T-cell (primary cell): ENCODE measurements around the gene FOXJ3. TPM values are rescaled to one million over a fixed set of nuclear protein-coding genes. Genes with fewer than 3 reads are reported as not detected.

ENCODE experiments used
- ATAC-seq, 4 experiments: fragments of 200-7000 bp in 3 of 4; fragments of 150-1000 bp in 1 of 4; cut with Tn5 transposase; replicated peaks in 1 of 4; 1 replicate in 3 of 4; 2 replicates in 1 of 4; pipeline ENCODE4 v1.10.0; 2021; ENCODE audit warnings: moderate library complexity in 3 of 4, mild to moderate bottlenecking in 2 of 4, moderate number of reproducible peaks in 1 of 4
- CTCF ChIA-PET, 2 donors: fragments of 300-600 bp; sonication (Branson Sonifier 250); formaldehyde crosslinking; loops; one replicate each; lab custom pipeline; 2022; ENCODE audit warnings: antibody characterized with exemption in 2 of 2; lab: Charles Lee
- POLR2A ChIA-PET, 2 donors: fragments of 300-600 bp; sonication (Branson Sonifier 250); formaldehyde crosslinking; loops; one replicate each; lab custom pipeline; 2022; ENCODE audit warnings: antibody characterized with exemption in 2 of 2; lab: Charles Lee
- DNase-seq, 35 experiments: peaks; one replicate each; pipeline versions ENCODE4 v3.0.0 to v3.0.0-alpha.2; 2013 to 2023
- H3K27ac ChIP-seq: one replicate; pipeline ENCODE4 v1.5.1; 2013; ENCODE audit warnings: low read length
- H3K27me3 ChIP-seq, 2 experiments: replicated peaks in 1 of 2; 1 replicate in 1 of 2; 2 replicates in 1 of 2; pipeline versions ENCODE4 v1.6.1 to v1.7.0; 2013; ENCODE audit warnings: low read length in 1 of 2, mixed read lengths in 1 of 2; ENCODE audit not compliant: control insufficient read depth in 2 of 2, insufficient read depth in 2 of 2; ENCODE audit errors: extremely low read depth in 1 of 2
- H3K36me3 ChIP-seq, 2 donors: 1 replicate in 1 of 2; 2 replicates in 1 of 2; pipeline versions ENCODE4 v1.6.1 to v1.7.0; 2013; ENCODE audit warnings: low read length in 1 of 2; ENCODE audit not compliant: control insufficient read depth in 2 of 2, insufficient read depth in 1 of 2; ENCODE audit errors: extremely low read depth in 1 of 2
- H3K4me1 ChIP-seq, 2 experiments: 1 replicate in 1 of 2; 2 replicates in 1 of 2; pipeline versions ENCODE4 v1.6.1 to v1.7.0; 2013; ENCODE audit warnings: low read length in 2 of 2, mixed read lengths in 1 of 2; ENCODE audit not compliant: insufficient read depth in 2 of 2, control insufficient read depth in 1 of 2; ENCODE audit errors: extremely low read depth in 1 of 2
- H3K4me3 ChIP-seq, 2 donors: 1 replicate in 1 of 2; 2 replicates in 1 of 2; pipeline versions ENCODE4 v1.5.1 to v1.7.0; 2013; ENCODE audit warnings: mild to moderate bottlenecking in 2 of 2, low read length in 1 of 2, moderate library complexity in 1 of 2; ENCODE audit not compliant: control insufficient read depth in 1 of 2; ENCODE audit errors: extremely low read depth in 1 of 2
- H3K9me3 ChIP-seq: 2 replicates; pipeline ENCODE4 v1.7.0; 2013
- H3K27ac Mint-ChIP-seq, 2 donors: one replicate each; pipeline ENCODE4 v1.8.0; 2020 to 2021; ENCODE audit warnings: mild to moderate bottlenecking in 2 of 2, mixed read lengths in 2 of 2
- H3K27me3 Mint-ChIP-seq, 2 donors: one replicate each; pipeline ENCODE4 v1.8.0; 2021 to 2022; ENCODE audit warnings: mixed read lengths in 2 of 2
- H3K36me3 Mint-ChIP-seq: one replicate; pipeline ENCODE4 v1.8.0; 2021; ENCODE audit warnings: mixed read lengths
- H3K4me1 Mint-ChIP-seq, 3 donors: one replicate each; pipeline ENCODE4 v1.8.0; 2020 to 2022; ENCODE audit warnings: mixed read lengths in 3 of 3, mild to moderate bottlenecking in 1 of 3
- H3K4me3 Mint-ChIP-seq, 3 donors: one replicate each; pipeline ENCODE4 v1.8.0; 2020 to 2022; ENCODE audit warnings: mild to moderate bottlenecking in 3 of 3, mixed read lengths in 3 of 3, moderate library complexity in 3 of 3
- H3K9me3 Mint-ChIP-seq, 3 donors: one replicate each; pipeline ENCODE4 v1.8.0; 2020 to 2022; ENCODE audit warnings: mixed read lengths in 3 of 3
- WGBS: methylation state at CpG from one replicate; pipeline ENCODE4 v1.1.5; 2013; ENCODE audit warnings: missing lambda C conversion rate; ENCODE audit not compliant: insufficient coverage; 5-methylcytosine and 5-hydroxymethylcytosine counted together
- total RNA-seq, 35 experiments: library from RNA in 6 of 35; stranded (reverse) in 6 of 35; fragments of 120-200 nt in 1 of 35; gene quantifications; one replicate each; pipeline versions ENCODE4 v1.2.1 to v1.2.4 and lab custom pipeline; 2013 to 2026

The FOXJ3 gene
- total RNA-seq, 5 donors from 2014 or later (not counting 1 experiment from before 2014, with no cell fraction given), result 71.4 to 87.7 (median 77.8) TPM

- peaks cover 0 to 5% of the 10 kb centered on the region in 2 experiments for H3K27me3 ChIP-seq
- no peak overlapping the region for H3K4me3 ChIP-seq
- no peaks in the 10 kb centered on the region for H3K9me3 ChIP-seq
- DNase-seq (no peak), ATAC-seq (no peak)
- H3K4me1 ChIP-seq, result no peaks in the 10 kb centered on the region
- H3K27ac Mint-ChIP-seq, result no peak overlapping the region
- peaks cover 14 to 25% of the 10 kb centered on the region in 2 donors for H3K27me3 Mint-ChIP-seq
- no peaks in the 10 kb centered on the region for H3K36me3 ChIP-seq
- no peak overlapping the region for H3K4me3 Mint-ChIP-seq
- H3K27ac ChIP-seq, result no peak overlapping the region
- H3K36me3 Mint-ChIP-seq, result no peaks in the 10 kb centered on the region
- H3K4me1 Mint-ChIP-seq, result no peaks in the 10 kb centered on the region
- POLR2A ChIA-PET, result no interaction called here
- no peaks in the 10 kb centered on the region for H3K9me3 Mint-ChIP-seq
- CTCF ChIA-PET, result interaction anchor here in 1 of 2 donors (0.6 kb wide), 1 partner anchor 1418 kb away, joined by 3 read pairs; no protein-coding TSS in a partner anchor
Observed at GRCh38 chr1:42370876-42371549, 36.0 kb upstream of the FOXJ3 start.

- ChIA-PET CTCF (no interaction called here), POLR2A (no interaction called here)
- peaks cover 14 to 25% of the 10 kb centered on the region in 2 donors for H3K27me3 Mint-ChIP-seq
- ATAC-seq (no peak), DNase-seq (no peak)
- Histone ChIP-seq H3K36me3 (no peaks in the 10 kb centered on the region), H3K27me3 (peaks cover 0 to under 1% of the 10 kb centered on the region in 2 experiments), H3K9me3 (no peaks in the 10 kb centered on the region), H3K27ac (no peak overlapping the region), H3K4me3 (no peak overlapping the region), H3K4me1 (no peaks in the 10 kb centered on the region)
- no peaks in the 10 kb centered on the region for H3K9me3 Mint-ChIP-seq
- H3K27ac Mint-ChIP-seq, result no peak overlapping the region
- 100% methylated on average over 1 of the region's 1 CpG for WGBS
- H3K36me3 Mint-ChIP-seq, result no peaks in the 10 kb centered on the region
- H3K4me1 Mint-ChIP-seq, result no peaks in the 10 kb centered on the region
- H3K4me3 Mint-ChIP-seq, result no peak overlapping the region
Observed at GRCh38 chr1:42369471-42369870, 34.4 kb upstream of the FOXJ3 start.

DNA sequence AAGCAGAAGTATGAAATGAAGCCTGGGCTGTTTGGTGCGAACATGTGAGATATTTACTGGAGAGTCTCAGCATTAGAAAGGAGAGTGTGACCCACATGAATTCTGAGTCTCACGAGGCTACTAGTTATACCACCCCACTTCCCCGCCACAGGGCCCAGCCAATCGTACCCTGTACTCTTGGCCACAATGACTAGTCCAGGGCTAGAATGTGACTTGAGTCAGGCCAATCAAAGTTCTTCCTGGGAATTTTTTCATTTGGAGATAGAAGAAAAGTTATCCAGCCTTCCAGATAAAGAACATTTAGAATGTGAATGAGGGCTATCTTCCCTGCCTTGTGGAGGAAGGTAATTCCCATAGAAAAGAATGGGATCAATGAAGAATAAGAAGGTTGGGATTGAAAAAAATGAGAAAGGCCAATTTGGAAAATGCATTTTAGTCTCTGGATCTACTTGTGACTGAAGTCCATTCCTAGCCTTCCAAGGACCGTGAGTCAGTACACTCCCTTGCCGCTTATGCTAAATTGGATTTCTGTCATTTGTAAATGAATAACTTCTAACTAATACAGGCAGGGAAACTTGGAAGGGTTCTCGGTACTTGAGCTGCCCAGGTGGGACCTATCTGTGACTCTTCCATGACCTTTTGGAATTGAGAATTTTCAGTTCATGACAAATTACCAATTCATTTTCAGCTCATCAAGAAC, 33.2 kb upstream of the FOXJ3 start:
- no peaks in the 10 kb centered on the region for H3K9me3 Mint-ChIP-seq
- no peaks in the 10 kb centered on the region for H3K4me1 ChIP-seq
- no peaks in the 10 kb centered on the region for H3K27me3 ChIP-seq
- no peak overlapping the region for H3K4me3 Mint-ChIP-seq
- H3K36me3 ChIP-seq, result no peaks in the 10 kb centered on the region
- H3K9me3 ChIP-seq, result no peaks in the 10 kb centered on the region
- ATAC-seq (no peak), DNase-seq (no peak)
- no peak overlapping the region for H3K27ac ChIP-seq
- H3K4me3 ChIP-seq, result no peak overlapping the region
- H3K27ac Mint-ChIP-seq, result no peak overlapping the region
- no peaks in the 10 kb centered on the region for H3K36me3 Mint-ChIP-seq
- H3K27me3 Mint-ChIP-seq, result peaks cover 14 to 23% of the 10 kb centered on the region in 2 donors
- ChIA-PET POLR2A (no interaction called here), CTCF (no interaction called here)
- 71% methylated on average over 1 of the region's 7 CpGs for WGBS
- H3K4me1 Mint-ChIP-seq, result no peaks in the 10 kb centered on the region

GRCh38 chr1:42365118-42365517, 30.1 kb upstream of the FOXJ3 start:
- no CpG with 5 or more reads among the region's 2 CpGs for WGBS
- no peak for ATAC-seq
- H3K27ac Mint-ChIP-seq, result no peak overlapping the region
- no peak overlapping the region for H3K4me3 Mint-ChIP-seq
- no peaks in the 10 kb centered on the region for H3K27me3 ChIP-seq
- H3K9me3 ChIP-seq, result no peaks in the 10 kb centered on the region
- H3K4me1 ChIP-seq, result no peaks in the 10 kb centered on the region
- H3K27ac ChIP-seq, result no peak overlapping the region
- DNase-seq, result no peak
- H3K36me3 Mint-ChIP-seq, result no peaks in the 10 kb centered on the region
- ChIA-PET CTCF (no interaction called here), POLR2A (no interaction called here)
- H3K36me3 ChIP-seq, result no peaks in the 10 kb centered on the region
- H3K27me3 Mint-ChIP-seq, result peaks cover 17 to 25% of the 10 kb centered on the region in 2 donors
- no peak overlapping the region for H3K4me3 ChIP-seq
- H3K9me3 Mint-ChIP-seq, result peaks cover 0 to 3% (median 0%) of the 10 kb centered on the region in 3 donors
- no peaks in the 10 kb centered on the region for H3K4me1 Mint-ChIP-seq

DNA sequence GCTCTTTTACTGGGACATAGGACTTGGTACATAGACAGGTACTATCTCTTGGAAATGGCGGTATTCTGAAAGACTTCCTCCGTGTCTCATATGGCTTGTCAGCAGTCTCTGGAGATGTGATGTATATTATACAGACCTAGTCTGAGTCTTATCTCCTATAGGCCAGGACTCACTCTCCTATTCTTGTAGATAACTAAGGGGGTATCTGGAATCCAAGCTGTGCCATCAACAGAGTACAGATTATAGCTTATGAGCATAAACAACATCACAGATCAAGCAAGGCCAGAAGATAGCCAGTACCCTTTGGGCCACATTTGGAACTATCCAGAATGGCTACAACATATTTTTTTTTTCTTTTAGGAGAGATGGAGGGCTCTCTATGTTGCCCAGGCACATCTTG, 29.5 kb upstream of the FOXJ3 start:
- ATAC-seq, result no peak

DNA sequence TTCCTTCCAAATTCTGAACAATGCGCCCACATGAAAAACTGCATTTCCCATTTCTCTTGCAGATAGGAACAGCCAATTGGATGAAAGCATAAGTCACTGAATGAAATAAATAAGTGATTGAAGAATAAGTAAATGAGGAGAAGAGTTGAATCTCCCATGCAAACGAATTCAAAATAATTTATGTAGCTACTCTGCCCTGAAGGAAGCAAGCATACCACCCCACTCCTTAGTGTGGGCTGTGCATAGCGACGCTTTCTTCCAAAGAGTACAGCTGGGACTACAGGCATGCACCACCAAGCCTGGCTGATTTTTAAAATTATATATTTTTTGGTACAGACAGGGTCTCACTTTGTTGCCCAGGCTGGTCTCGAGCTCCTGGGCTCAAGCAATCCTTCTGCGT, 29.1 kb upstream of the FOXJ3 start:
- CTCF ChIA-PET, result no interaction called here
- no peak overlapping the region for H3K4me3 Mint-ChIP-seq

More for the DNA sequence above, 29.5 kb upstream of the FOXJ3 start:
- DNase-seq, result no peak
- Histone ChIP-seq H3K27ac (no peak overlapping the region), H3K27me3 (no peaks in the 10 kb centered on the region), H3K9me3 (no peaks in the 10 kb centered on the region), H3K4me1 (no peaks in the 10 kb centered on the region), H3K4me3 (no peak overlapping the region), H3K36me3 (no peaks in the 10 kb centered on the region)
- ChIA-PET POLR2A (no interaction called here), CTCF (no interaction called here)
- no CpG with 5 or more reads among the region's 2 CpGs for WGBS
- H3K36me3 Mint-ChIP-seq, result no peaks in the 10 kb centered on the region
- no peaks in the 10 kb centered on the region for H3K4me1 Mint-ChIP-seq
- peaks cover 0 to 3% (median 0%) of the 10 kb centered on the region in 3 donors for H3K9me3 Mint-ChIP-seq
- H3K27ac Mint-ChIP-seq, result no peak overlapping the region
- H3K27me3 Mint-ChIP-seq, result peaks cover 22 to 27% of the 10 kb centered on the region in 2 donors
- H3K4me3 Mint-ChIP-seq, result no peak overlapping the region

More for the DNA sequence above, 29.1 kb upstream of the FOXJ3 start:
- no peaks in the 10 kb centered on the region for H3K9me3 ChIP-seq
- no peak overlapping the region for H3K27ac Mint-ChIP-seq
- no peak overlapping the region for H3K4me3 ChIP-seq
- H3K27me3 Mint-ChIP-seq, result peaks cover 22 to 30% of the 10 kb centered on the region in 2 donors
- peaks cover 0 to 3% (median 0%) of the 10 kb centered on the region in 3 donors for H3K9me3 Mint-ChIP-seq
- no peaks in the 10 kb centered on the region for H3K4me1 Mint-ChIP-seq
- no peak for ATAC-seq
- no peaks in the 10 kb centered on the region for H3K4me1 ChIP-seq
- WGBS, result 75% methylated on average over 2 of the region's 6 CpGs
- POLR2A ChIA-PET, result no interaction called here
- no peaks in the 10 kb centered on the region for H3K36me3 Mint-ChIP-seq
- DNase-seq, result no peak
- H3K36me3 ChIP-seq, result no peaks in the 10 kb centered on the region
- H3K27ac ChIP-seq, result no peak overlapping the region
- H3K27me3 ChIP-seq, result no peaks in the 10 kb centered on the region
